Parathyroid adenoma (tissue), 2 donors: ENCODE results near the gene MYL5.

Source experiments
- H2AFZ ChIP-seq: fragments of 300-600 bp; sonication (generic); one replicate; pipeline ENCODE4 v1.7.0; 2017; ENCODE audit warnings: antibody characterized with exemption, mild to moderate bottlenecking
- H3K27ac ChIP-seq: fragments of 300-600 bp; sonication (generic); one replicate; pipeline ENCODE4 v1.7.0; 2017
- H3K27me3 ChIP-seq: fragments of 300-600 bp; sonication (generic); one replicate; pipeline ENCODE4 v1.7.0; 2017; ENCODE audit warnings: low read length; ENCODE audit not compliant: control insufficient read depth, insufficient read depth
- H3K36me3 ChIP-seq: fragments of 300-600 bp; sonication (generic); one replicate; pipeline ENCODE4 v1.7.0; 2017; ENCODE audit warnings: low read length; ENCODE audit not compliant: control insufficient read depth, insufficient read depth
- H3K4me1 ChIP-seq: fragments of 300-600 bp; sonication (generic); one replicate; pipeline ENCODE4 v1.7.0; 2017; ENCODE audit warnings: control low read depth
- H3K4me2 ChIP-seq: fragments of 300-600 bp; sonication (generic); one replicate; pipeline ENCODE4 v1.7.0; 2017; ENCODE audit warnings: low read length
- H3K4me3 ChIP-seq: fragments of 300-600 bp; sonication (generic); one replicate; pipeline ENCODE4 v1.7.0; 2017; ENCODE audit warnings: low read depth, low read length
- H3K79me2 ChIP-seq: fragments of 300-600 bp; sonication (generic); one replicate; pipeline ENCODE4 v1.7.0; 2017; ENCODE audit warnings: control low read depth
- H3K9ac ChIP-seq: fragments of 300-600 bp; sonication (generic); one replicate; pipeline ENCODE4 v1.7.0; 2017; ENCODE audit warnings: mild to moderate bottlenecking
- H3K9me3 ChIP-seq: fragments of 300-600 bp; sonication (generic); one replicate; pipeline ENCODE4 v1.7.0; 2017; ENCODE audit warnings: low read length; ENCODE audit not compliant: control insufficient read depth
- TF ChIP-seq, protein P1 (sequence below): fragments of 300-600 bp; sonication (generic); IDR thresholded peaks from one replicate; pipeline ENCODE4 v1.7.0; 2017; ENCODE audit warnings: antibody characterized with exemption, mild to moderate bottlenecking
- donor health status: primary hyperparathyroidism.

Gene MYL5

GRCh38 chr4:673349-674091 is 822 bp upstream of the MYL5 start:
- TF ChIP-seq, protein P1, sequence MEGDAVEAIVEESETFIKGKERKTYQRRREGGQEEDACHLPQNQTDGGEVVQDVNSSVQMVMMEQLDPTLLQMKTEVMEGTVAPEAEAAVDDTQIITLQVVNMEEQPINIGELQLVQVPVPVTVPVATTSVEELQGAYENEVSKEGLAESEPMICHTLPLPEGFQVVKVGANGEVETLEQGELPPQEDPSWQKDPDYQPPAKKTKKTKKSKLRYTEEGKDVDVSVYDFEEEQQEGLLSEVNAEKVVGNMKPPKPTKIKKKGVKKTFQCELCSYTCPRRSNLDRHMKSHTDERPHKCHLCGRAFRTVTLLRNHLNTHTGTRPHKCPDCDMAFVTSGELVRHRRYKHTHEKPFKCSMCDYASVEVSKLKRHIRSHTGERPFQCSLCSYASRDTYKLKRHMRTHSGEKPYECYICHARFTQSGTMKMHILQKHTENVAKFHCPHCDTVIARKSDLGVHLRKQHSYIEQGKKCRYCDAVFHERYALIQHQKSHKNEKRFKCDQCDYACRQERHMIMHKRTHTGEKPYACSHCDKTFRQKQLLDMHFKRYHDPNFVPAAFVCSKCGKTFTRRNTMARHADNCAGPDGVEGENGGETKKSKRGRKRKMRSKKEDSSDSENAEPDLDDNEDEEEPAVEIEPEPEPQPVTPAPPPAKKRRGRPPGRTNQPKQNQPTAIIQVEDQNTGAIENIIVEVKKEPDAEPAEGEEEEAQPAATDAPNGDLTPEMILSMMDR = no peak
- Histone ChIP-seq H3K4me2 (peak overlapping the region; percentile 78), H3K79me2 (no peaks in the 10 kb centered on the region), H3K4me1 (peaks cover 5% of the 10 kb centered on the region), H3K36me3 (no peaks in the 10 kb centered on the region), H3K27me3 (no peaks in the 10 kb centered on the region), H3K4me3 (peak overlapping the region; percentile 95), H3K27ac (peak overlapping the region; percentile 49), H3K9ac (no peak overlapping the region), H2AFZ (peak overlapping the region; percentile 60), H3K9me3 (no peaks in the 10 kb centered on the region)

- Histone ChIP-seq H3K27me3 (no peaks in the 10 kb centered on the region), H3K36me3 (no peaks in the 10 kb centered on the region), H3K4me3 (peak overlapping the region; percentile 95), H3K9ac (peak overlapping the region; percentile 98), H3K27ac (peak overlapping the region; percentile 91), H3K4me1 (peaks cover 5% of the 10 kb centered on the region), H3K9me3 (no peaks in the 10 kb centered on the region), H3K79me2 (no peaks in the 10 kb centered on the region), H3K4me2 (peak overlapping the region; percentile 93), H2AFZ (peak overlapping the region; percentile 90)
- TF ChIP-seq, protein P1 = no peak
These were observed 917 bp downstream of the MYL5 start for GRCh38 chr4:675036-675882.

DNA sequence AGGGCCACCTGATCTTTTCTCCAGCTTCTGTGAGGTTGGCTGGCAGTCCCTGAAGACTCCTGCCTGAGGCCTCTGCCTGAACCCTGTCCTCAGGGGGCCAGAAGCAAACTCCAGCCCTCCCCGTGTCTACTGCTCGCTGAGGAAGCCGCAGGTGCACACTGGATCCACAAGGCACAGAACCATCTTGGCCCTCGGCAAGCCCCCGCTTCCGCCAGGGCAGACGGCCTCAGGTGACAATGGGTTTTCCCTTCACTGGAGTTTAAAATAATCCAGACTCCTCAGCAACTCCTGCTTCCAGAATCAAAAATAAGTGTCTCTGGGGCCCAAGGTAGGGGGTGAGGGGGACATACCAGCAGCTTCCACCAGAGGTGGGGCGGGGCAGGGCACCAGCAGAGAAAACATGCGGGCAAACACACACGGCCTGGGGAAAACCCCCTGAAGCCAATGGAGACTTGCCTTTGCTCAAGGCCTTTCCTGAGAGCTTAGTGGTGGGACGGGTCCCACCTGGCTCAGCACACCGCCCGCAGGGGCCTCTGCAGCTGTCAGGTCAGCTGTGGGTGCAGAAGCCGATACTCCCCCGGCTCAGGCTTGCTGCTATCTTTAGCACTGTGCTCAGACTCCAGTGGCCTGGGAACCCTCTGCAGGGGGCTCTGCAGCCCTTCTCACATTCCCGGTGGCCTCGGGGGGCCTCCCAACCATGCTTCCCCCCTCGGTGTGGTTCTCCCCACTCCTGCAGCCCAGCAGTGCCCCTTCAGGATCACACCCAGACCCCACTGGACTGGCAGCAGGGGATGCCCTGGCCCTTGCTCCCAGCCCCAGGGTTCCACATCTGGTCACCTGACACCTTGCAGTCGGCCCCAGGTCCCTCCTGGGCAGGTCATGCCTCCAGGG is 1.9 kb downstream of the MYL5 start:
- H3K36me3 ChIP-seq = no peaks in the 10 kb centered on the region
- peaks cover 5% of the 10 kb centered on the region for H3K4me1 ChIP-seq
- no peak overlapping the region for H3K4me2 ChIP-seq
- H2AFZ ChIP-seq = no peak overlapping the region
- no peaks in the 10 kb centered on the region for H3K79me2 ChIP-seq
- no peaks in the 10 kb centered on the region for H3K27me3 ChIP-seq
- H3K9me3 ChIP-seq = no peaks in the 10 kb centered on the region
- TF ChIP-seq, protein P1 = no peak
- H3K27ac ChIP-seq = peak overlapping the region; percentile 39
- H3K4me3 ChIP-seq = no peak overlapping the region
- H3K9ac ChIP-seq = no peak overlapping the region

DNA sequence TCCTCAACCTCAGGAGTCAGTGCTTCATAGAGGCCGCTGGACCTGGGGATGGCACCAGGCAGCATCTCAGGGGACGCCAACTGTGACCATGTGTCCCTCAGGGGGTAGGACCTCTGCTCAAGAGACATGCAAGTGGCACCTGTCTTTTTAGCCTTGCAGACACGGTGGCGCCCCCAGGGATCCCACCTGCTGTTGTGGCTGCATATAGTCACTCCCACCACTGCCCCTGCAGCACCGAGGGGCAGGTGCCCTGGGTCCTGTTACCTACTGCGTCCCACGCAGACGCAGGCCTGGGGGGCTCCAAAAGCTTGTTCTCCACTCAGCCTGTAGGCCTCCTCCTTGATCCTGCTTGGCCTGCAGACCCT is 2.5 kb downstream of the MYL5 start:
- Histone ChIP-seq H2AFZ (no peak overlapping the region), H3K27ac (no peak overlapping the region), H3K4me3 (no peak overlapping the region), H3K4me1 (peaks cover 5% of the 10 kb centered on the region), H3K9me3 (no peaks in the 10 kb centered on the region), H3K9ac (no peak overlapping the region), H3K27me3 (no peaks in the 10 kb centered on the region), H3K79me2 (no peaks in the 10 kb centered on the region), H3K36me3 (no peaks in the 10 kb centered on the region), H3K4me2 (no peak overlapping the region)
- TF ChIP-seq, protein P1 = no peak
